Fibroblast of lung (primary cell): Measurements from ENCODE around the gene PIN1.
"Not testable (repeated sequence)": the region's sequence is repeated elsewhere in the genome, so short reads cannot be mapped to it uniquely, and the experiment has no call there.

Experiments
- EZH2 ChIP-seq: IDR thresholded peaks from 2 replicates; pipeline ENCODE4 v1.5.1; 2012; ENCODE audit warnings: low read length, control low read depth, mild to moderate bottlenecking; ENCODE audit errors: missing control alignments
- TF ChIP-seq, protein P1 (sequence below), 2 donors: IDR thresholded peaks in 1 of 2; conservative IDR thresholded peaks in 1 of 2; 1 replicate in 1 of 2; 2 replicates in 1 of 2; pipeline ENCODE4 v1.5.1; 2011 to 2012; ENCODE audit warnings: low read length in 2 of 2, control low read depth in 1 of 2, inconsistent platforms in 1 of 2, low read depth in 1 of 2, mild to moderate bottlenecking in 1 of 2

DNA sequence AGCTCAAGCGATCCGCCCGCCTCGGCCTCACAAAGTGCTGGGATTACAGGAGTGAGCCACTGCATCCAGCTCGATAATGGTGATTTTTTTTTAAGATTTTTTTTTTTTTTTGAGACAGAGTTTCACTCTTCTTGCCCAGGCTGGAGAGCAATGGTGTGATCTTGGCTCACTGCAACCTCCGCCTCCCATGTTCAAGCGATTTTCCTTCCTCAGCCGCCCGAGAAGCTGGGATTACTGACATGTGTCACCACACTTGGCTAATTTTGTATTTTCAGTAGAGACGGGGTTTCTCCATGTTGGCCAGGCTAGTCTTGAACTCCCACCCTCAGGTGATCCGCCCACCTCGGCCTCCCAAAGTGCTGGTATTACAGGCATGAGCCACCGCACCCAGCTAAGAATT is 46.5 kb upstream of the PIN1 start:
- TF ChIP-seq, protein P1, sequence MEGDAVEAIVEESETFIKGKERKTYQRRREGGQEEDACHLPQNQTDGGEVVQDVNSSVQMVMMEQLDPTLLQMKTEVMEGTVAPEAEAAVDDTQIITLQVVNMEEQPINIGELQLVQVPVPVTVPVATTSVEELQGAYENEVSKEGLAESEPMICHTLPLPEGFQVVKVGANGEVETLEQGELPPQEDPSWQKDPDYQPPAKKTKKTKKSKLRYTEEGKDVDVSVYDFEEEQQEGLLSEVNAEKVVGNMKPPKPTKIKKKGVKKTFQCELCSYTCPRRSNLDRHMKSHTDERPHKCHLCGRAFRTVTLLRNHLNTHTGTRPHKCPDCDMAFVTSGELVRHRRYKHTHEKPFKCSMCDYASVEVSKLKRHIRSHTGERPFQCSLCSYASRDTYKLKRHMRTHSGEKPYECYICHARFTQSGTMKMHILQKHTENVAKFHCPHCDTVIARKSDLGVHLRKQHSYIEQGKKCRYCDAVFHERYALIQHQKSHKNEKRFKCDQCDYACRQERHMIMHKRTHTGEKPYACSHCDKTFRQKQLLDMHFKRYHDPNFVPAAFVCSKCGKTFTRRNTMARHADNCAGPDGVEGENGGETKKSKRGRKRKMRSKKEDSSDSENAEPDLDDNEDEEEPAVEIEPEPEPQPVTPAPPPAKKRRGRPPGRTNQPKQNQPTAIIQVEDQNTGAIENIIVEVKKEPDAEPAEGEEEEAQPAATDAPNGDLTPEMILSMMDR (conservative IDR thresholded peaks at IDR 0.05 in 1 of 2, IDR thresholded peaks at IDR 0.05 in 1 of 2; ENCODE audit: low read depth in 1 of 2, low read length in 2 of 2) = not testable (repeated sequence)
- TF ChIP-seq EZH2 = not testable (repeated sequence)
